Neural cell (in vitro differentiated cells): ENCODE measurements around the gene CAPN2.

ENCODE experiments used
- EZH2 ChIP-seq: fragments of 200-600, 300-800 bp; shearing (Covaris generic), sonication (generic); IDR thresholded peaks from 2 replicates; pipeline ENCODE4 v1.6.1; 2014; ENCODE audit warnings: antibody characterized with exemption, low read length, borderline replicate concordance, mild to moderate bottlenecking; ENCODE audit not compliant: insufficient read depth, poor library complexity, severe bottlenecking
- RAD21 ChIP-seq: fragments of 450-650 bp; conservative IDR thresholded peaks from 2 replicates; pipeline ENCODE4 v1.6.1; 2014; ENCODE audit warnings: antibody characterized with exemption, mild to moderate bottlenecking, moderate library complexity
- SMC3 ChIP-seq: fragments of 450-650 bp; conservative IDR thresholded peaks from 2 replicates; pipeline ENCODE4 v1.6.1; 2014; ENCODE audit warnings: antibody characterized with exemption, mild to moderate bottlenecking, moderate library complexity; ENCODE audit not compliant: poor library complexity
- TF ChIP-seq, protein P1 (sequence below): fragments of 450-650 bp; IDR thresholded peaks from 2 replicates; pipeline ENCODE4 v1.5.1; 2014; ENCODE audit warnings: antibody characterized with exemption, mild to moderate bottlenecking, moderate library complexity; ENCODE audit not compliant: poor library complexity, severe bottlenecking

DNA sequence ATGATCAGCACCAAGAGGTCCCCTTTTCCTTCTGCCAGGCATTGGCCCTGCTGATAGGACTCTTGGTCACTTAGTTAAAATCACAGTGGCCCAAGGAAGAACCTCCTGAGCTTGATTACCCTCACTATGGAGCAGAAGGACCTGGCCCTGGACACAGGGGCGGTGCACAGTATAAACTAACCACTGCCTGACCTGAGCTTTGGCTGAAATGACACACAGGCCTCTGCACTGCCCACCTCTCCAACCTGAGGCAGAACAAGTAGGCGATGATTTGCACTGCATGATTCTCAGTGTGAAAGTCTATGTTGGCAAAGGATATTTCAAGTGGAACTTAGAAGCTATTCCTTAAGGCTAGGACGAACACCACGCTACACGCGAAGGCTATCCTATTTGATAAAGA is 48.5 kb downstream of the CAPN2 start:
- TF ChIP-seq, protein P1, sequence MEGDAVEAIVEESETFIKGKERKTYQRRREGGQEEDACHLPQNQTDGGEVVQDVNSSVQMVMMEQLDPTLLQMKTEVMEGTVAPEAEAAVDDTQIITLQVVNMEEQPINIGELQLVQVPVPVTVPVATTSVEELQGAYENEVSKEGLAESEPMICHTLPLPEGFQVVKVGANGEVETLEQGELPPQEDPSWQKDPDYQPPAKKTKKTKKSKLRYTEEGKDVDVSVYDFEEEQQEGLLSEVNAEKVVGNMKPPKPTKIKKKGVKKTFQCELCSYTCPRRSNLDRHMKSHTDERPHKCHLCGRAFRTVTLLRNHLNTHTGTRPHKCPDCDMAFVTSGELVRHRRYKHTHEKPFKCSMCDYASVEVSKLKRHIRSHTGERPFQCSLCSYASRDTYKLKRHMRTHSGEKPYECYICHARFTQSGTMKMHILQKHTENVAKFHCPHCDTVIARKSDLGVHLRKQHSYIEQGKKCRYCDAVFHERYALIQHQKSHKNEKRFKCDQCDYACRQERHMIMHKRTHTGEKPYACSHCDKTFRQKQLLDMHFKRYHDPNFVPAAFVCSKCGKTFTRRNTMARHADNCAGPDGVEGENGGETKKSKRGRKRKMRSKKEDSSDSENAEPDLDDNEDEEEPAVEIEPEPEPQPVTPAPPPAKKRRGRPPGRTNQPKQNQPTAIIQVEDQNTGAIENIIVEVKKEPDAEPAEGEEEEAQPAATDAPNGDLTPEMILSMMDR: no peak
- TF ChIP-seq EZH2 (no peak), SMC3 (no peak), RAD21 (no peak)
